Activated T-cell treated with anti-CD3 and anti-CD28 coated beads, Interleukin-2, amount 50 U/mL, for 48 hours (primary cell): ENCODE data around the gene ROBO1.

Source experiments
- DNase-seq, 2 experiments: peaks; one replicate each; pipeline ENCODE4 v3.0.0-alpha.2; 2020

ROBO1 gene

DNA sequence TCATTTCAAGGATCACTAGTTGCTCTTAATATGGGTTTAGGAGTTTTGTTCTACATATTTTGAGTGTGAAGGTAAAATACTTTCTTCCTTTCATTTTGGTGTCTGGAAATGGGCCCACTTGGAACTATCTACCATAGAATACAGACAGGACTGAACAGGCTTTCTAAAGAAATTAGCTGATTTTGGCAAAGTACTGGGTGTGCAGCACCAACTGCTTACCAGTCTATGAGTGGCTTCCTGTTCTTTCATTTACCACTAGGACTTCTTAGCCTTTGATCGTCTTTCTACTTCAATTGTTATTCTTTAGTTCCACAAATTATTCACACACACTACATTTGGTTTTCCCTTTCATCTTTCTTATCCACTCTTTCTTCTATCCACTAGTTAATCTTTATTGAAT is 1196.3 kb downstream of the ROBO1 start:
- DNase-seq, result no peak

- no peak for DNase-seq
Measured at GRCh38 chr3:78570496-78570895, 1197.3 kb downstream of the ROBO1 start.

GRCh38 chr3:78569804-78570203 is 1198.0 kb downstream of the ROBO1 start:
- DNase-seq, result no peak

GRCh38 chr3:78565712-78566111 is 1202.1 kb downstream of the ROBO1 start:
- no peak for DNase-seq

GRCh38 chr3:78562328-78562727 is 1205.5 kb downstream of the ROBO1 start:
- DNase-seq, result no peak
